Measurements from ENCODE around the gene KMT5B. TPM values are rescaled to one million over a fixed set of nuclear protein-coding genes. Genes with fewer than 3 reads are reported as not detected.
"Not testable (repeated sequence)": the region's sequence is repeated elsewhere in the genome, so short reads cannot be mapped to it uniquely, and the experiment has no call there.

Gene KMT5B
- total RNA-seq, 2 donors from 2014 or later: 30.0 to 32.2 TPM

DNA sequence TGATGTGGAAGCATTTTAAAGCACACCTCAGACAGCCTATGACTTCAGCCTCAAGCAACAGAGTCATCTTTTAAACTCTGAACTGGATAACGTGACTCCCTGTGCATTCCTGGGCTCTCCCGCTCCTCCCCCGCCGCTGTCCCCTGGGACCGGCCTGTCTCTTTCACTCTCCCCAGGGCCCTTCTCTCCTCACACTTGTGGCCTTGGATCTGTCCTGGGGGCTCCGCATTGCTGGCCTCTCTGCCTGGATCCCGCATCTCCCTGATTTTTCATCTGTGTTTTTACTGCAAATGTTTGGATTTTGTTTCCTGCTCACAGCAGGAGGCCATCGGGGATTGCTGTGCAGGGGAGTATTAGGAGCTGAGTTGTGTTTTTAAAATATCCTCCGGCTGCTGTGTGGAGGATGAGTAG is 43.2 kb upstream of the KMT5B start:
- TF ChIP-seq POLR2A (IDR thresholded peaks at IDR 0.05): no peak
- TF ChIP-seq, protein P1, sequence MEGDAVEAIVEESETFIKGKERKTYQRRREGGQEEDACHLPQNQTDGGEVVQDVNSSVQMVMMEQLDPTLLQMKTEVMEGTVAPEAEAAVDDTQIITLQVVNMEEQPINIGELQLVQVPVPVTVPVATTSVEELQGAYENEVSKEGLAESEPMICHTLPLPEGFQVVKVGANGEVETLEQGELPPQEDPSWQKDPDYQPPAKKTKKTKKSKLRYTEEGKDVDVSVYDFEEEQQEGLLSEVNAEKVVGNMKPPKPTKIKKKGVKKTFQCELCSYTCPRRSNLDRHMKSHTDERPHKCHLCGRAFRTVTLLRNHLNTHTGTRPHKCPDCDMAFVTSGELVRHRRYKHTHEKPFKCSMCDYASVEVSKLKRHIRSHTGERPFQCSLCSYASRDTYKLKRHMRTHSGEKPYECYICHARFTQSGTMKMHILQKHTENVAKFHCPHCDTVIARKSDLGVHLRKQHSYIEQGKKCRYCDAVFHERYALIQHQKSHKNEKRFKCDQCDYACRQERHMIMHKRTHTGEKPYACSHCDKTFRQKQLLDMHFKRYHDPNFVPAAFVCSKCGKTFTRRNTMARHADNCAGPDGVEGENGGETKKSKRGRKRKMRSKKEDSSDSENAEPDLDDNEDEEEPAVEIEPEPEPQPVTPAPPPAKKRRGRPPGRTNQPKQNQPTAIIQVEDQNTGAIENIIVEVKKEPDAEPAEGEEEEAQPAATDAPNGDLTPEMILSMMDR (IDR thresholded peaks at IDR 0.05): no peak
- Histone ChIP-seq H3K4me1 (peaks cover 5% of the 10 kb centered on the region), H3K36me3 (replicated peaks in 1 of 2; ENCODE audit: insufficient read depth in 1 of 2, low read depth in 2 of 2) (no peaks in the 10 kb centered on the region), H3K4me3 (no peak overlapping the region), H3K9me3 (no peaks in the 10 kb centered on the region), H3K27me3 (no peaks in the 10 kb centered on the region), H3K27ac (no peak overlapping the region)
- DNase-seq: no peak
- 45 to 59% methylated on average over 9 of the region's 9 CpGs for WGBS, 2 donors
- intact Hi-C loops (cut with DNase I): loop anchor here (5.0 kb wide), 2 partner anchors 41 to 191 kb away; no protein-coding TSS in a partner anchor
- ATAC-seq: no peak

DNA sequence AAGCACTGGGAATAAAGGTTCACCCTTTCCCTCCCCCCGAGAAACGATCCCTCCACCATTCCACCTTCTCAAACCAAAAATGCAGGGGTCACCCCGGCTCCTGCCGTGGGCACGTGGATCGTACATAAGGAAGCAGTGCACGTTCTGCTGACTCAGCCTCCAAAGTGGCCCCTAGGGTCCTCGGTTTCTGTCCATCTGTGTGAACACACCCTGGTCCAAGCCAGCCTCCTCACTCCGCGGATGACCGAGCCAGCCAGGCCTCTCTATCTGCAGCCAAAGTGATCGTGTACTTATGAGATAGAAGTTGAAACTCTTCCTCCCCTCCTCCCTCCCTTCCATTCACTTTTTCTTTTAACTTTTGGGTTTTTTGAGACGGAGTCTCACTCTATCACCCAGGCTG is 42.4 kb upstream of the KMT5B start:
- H3K4me3 ChIP-seq: no peak overlapping the region
- H3K36me3 ChIP-seq (replicated peaks in 1 of 2; ENCODE audit: insufficient read depth in 1 of 2, low read depth in 2 of 2): no peaks in the 10 kb centered on the region
- H3K27me3 ChIP-seq: no peaks in the 10 kb centered on the region
- H3K27ac ChIP-seq: no peak overlapping the region
- intact Hi-C loops (cut with DNase I): loop anchor here (5.0 kb wide), 2 partner anchors 42 to 192 kb away; no protein-coding TSS in a partner anchor
- TF ChIP-seq, protein P1 (IDR thresholded peaks at IDR 0.05): no peak
- no peak for TF ChIP-seq POLR2A (IDR thresholded peaks at IDR 0.05)
- no peak for DNase-seq
- no peaks in the 10 kb centered on the region for H3K9me3 ChIP-seq
- ATAC-seq: no peak
- peaks cover 5% of the 10 kb centered on the region for H3K4me1 ChIP-seq
- 67 to 78% methylated on average over 13 of the region's 13 CpGs for WGBS, 2 donors

DNA sequence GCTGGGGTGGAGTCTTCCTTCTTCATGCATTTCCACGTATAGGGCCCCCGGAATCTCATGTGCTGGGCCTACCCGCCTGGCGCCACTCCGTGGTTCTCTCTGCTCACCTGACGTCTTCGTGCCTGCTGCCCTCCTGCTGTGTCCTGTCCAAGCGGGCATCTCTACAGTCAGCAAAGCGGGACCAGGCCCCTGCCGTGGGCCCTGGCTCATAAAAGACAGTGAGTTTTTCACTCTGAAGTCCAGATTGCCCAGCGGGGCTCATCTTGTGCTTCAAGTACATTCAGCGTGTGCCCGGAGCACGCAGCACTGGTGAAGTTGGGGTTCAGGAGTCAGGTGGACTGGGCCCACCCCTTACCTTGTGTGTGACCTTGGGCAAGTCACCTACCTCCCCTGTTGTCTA is 41.3 kb upstream of the KMT5B start:
- H3K4me1 ChIP-seq: peaks cover 5% of the 10 kb centered on the region
- no peak for ATAC-seq
- intact Hi-C loops (cut with DNase I): no loop called here

DNA sequence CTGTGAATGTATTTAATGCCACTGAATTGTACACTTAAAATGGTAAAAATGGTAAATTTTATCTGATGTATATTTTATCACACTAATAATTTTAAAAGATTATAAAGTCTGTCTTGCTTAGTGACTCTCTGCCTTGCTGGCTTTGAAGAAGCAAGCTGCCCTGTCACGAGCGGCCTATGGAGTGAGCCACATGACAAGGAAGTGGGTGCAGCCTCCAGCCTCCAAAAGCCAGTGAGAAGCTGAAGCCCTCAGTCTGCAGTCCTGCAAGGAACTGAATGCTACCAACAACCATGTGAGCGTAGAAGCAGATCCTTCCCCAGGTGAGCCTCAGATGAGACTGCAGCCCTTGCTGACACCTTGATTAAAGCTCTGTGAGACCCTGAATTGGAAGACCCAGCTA is 38.7 kb upstream of the KMT5B start:
- intact Hi-C loops (cut with DNase I): no loop called here
- TF ChIP-seq, protein P1 (IDR thresholded peaks at IDR 0.05): no peak
- TF ChIP-seq POLR2A (IDR thresholded peaks at IDR 0.05): no peak
- Histone ChIP-seq H3K27me3 (no peaks in the 10 kb centered on the region), H3K9me3 (no peaks in the 10 kb centered on the region), H3K36me3 (replicated peaks in 1 of 2; ENCODE audit: insufficient read depth in 1 of 2, low read depth in 2 of 2) (no peaks in the 10 kb centered on the region), H3K4me1 (no peaks in the 10 kb centered on the region), H3K27ac (no peak overlapping the region), H3K4me3 (no peak overlapping the region)
- ATAC-seq (no peak), DNase-seq (no peak)
- 88 to 94% methylated on average over 3 of the region's 3 CpGs for WGBS, 2 donors

More for the DNA sequence above, 41.3 kb upstream of the KMT5B start:
- no peak for DNase-seq
- H3K27me3 ChIP-seq: no peaks in the 10 kb centered on the region
- H3K9me3 ChIP-seq: no peaks in the 10 kb centered on the region
- no peak overlapping the region for H3K27ac ChIP-seq
- no peak for TF ChIP-seq POLR2A (IDR thresholded peaks at IDR 0.05)
- TF ChIP-seq, protein P1 (IDR thresholded peaks at IDR 0.05): no peak
- H3K4me3 ChIP-seq: no peak overlapping the region
- no peaks in the 10 kb centered on the region for H3K36me3 ChIP-seq (replicated peaks in 1 of 2; ENCODE audit: insufficient read depth in 1 of 2, low read depth in 2 of 2)
- 91% methylated on average over 8 to 14 of the region's 14 CpGs for WGBS, 2 donors

DNA sequence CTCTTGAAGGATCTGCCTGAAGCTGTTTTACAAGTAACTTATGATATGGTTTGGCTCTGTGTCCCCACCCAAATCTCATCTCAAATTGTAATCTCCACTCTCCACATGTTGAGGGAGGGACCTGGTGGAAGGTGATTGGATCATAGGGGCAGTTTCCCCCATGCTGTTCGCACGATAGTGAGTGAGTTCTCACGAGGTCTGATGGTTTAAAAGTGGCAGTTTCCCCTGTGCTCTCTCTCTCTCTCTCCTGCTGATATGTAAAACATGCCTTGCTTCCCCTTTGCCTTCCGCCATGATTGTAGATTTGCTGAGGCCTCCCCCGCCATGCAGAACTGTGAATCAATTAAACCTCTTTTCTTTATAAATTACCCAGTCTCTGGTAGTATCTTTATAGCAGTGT is 31.8 kb upstream of the KMT5B start:
- intact Hi-C loops (cut with DNase I): not testable (repeated sequence)
- 86 to 90% methylated on average over 5 of the region's 5 CpGs for WGBS, 2 donors

DNA sequence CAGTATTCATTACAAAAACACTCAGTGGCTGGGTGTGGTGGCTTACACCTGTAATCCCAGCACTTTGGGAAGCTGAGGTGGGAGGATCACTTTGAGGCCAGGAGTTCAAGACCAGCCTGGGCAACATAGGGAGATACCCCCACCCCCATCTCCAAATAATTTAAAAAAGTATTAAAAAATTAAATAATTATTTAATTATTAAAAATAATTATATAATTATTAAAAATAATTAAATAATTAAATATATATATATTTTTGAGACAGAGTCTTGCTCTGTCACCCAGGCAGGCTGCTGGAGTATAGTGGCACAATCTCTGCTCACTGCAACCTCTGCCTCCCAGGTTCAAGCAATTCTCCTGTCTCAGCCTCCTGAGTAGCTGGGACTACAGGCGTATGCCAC is 30.8 kb upstream of the KMT5B start:
- intact Hi-C loops (cut with DNase I); H3K4me1 ChIP-seq; H3K27me3 ChIP-seq; H3K9me3 ChIP-seq; H3K27ac ChIP-seq; H3K36me3 ChIP-seq (replicated peaks in 1 of 2; ENCODE audit: insufficient read depth in 1 of 2, low read depth in 2 of 2); H3K4me3 ChIP-seq; ATAC-seq; DNase-seq: not testable (repeated sequence)
- WGBS, 2 donors: 89 to 100% methylated on average over 1 of the region's 1 CpG

More for the DNA sequence above, 31.8 kb upstream of the KMT5B start:
- not testable (repeated sequence) for H3K27me3 ChIP-seq; DNase-seq; ATAC-seq; H3K36me3 ChIP-seq (replicated peaks in 1 of 2; ENCODE audit: insufficient read depth in 1 of 2, low read depth in 2 of 2); H3K4me3 ChIP-seq; H3K4me1 ChIP-seq; H3K27ac ChIP-seq; H3K9me3 ChIP-seq

Measured in body of pancreas (tissue), 4 donors.